Stromal cell of bone marrow (primary cell): ENCODE measurements around the gene KIF18B.

Experiments used
- DNase-seq: peaks from one replicate; pipeline ENCODE4 v3.0.0-alpha.2; 2012; ENCODE audit warnings: low read depth

Gene KIF18B

GRCh38 chr17:44947461-44948314 is at the start of gene KIF18B:
Gene KIF18B (minus strand): TSS chr17:44947773. CDS start chr17:44936344, 11,429 bp downstream.
- peak; percentile 88 for DNase-seq

DNA sequence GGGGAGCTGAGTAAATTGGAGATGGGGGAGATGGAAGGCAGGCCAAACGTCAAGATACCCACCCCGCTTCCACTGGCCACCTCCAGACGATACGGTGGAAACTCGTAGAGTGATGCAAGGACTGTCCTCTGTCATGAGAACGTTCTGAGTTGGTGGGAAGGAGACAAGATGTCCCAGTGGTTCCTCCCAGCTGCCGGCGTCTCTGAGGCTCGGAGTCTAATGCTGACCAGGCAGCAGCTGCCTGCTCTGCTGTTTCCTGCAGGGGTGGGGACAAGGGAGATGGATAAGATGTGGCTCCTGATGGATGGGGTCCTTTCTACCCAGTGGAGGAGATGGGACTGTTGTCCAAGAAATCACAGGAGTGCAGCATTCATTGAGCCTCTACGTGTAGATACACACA is 48.7 kb upstream of the KIF18B start:
- no peak for DNase-seq

GRCh38 chr17:44995436-44996001 is 47.9 kb upstream of the KIF18B start:
- DNase-seq = no peak

- no peak for DNase-seq
Measured at GRCh38 chr17:44992242-44992939, 44.8 kb upstream of the KIF18B start.

DNA sequence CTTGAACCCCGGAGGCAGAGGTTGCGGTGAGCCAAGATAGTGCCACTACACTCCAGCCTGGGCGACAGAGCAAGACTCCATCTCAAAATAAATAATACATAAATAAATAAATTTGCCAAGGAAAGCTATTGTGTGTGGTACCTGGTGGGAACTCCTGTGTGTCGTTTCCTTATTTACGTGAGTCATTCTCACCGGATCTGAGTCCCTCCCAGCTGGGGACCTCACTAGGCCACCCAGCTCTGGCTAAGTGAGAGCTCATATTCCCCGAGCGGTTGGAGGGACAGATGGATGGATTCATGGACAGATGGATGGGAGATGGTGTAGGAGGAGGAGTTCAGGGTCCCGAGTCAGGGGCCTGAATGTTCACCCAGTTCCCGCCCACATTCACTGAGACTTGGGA is 43.4 kb upstream of the KIF18B start:
- no peak for DNase-seq

DNA sequence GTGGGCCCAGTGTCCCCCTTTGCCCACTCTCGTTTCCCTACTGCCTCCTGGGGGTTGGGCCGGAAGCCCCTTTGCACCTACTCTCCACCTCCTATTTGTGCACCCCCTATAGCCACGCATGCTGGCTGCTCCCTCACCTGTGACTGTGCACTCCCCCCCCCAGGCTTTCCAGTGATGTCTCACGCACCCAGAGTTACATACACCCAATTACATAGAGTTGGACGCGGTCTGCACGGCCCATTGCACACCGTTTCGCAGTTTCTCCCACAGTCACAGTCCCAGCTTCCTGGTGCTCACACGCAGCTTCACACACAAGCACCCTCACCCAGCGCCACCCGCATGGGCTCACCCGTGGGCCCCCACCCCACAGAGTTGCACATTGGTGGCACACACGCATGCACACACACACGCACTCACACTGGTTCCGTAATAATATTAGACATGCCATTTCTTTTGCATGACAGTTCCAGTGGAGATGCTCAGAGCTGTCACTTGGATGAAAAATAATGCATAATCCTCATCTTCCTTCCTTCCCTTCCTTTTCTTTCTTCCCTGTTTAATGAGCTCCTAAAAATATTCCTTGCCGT is 42.1 kb upstream of the KIF18B start:
- no peak for DNase-seq

DNA sequence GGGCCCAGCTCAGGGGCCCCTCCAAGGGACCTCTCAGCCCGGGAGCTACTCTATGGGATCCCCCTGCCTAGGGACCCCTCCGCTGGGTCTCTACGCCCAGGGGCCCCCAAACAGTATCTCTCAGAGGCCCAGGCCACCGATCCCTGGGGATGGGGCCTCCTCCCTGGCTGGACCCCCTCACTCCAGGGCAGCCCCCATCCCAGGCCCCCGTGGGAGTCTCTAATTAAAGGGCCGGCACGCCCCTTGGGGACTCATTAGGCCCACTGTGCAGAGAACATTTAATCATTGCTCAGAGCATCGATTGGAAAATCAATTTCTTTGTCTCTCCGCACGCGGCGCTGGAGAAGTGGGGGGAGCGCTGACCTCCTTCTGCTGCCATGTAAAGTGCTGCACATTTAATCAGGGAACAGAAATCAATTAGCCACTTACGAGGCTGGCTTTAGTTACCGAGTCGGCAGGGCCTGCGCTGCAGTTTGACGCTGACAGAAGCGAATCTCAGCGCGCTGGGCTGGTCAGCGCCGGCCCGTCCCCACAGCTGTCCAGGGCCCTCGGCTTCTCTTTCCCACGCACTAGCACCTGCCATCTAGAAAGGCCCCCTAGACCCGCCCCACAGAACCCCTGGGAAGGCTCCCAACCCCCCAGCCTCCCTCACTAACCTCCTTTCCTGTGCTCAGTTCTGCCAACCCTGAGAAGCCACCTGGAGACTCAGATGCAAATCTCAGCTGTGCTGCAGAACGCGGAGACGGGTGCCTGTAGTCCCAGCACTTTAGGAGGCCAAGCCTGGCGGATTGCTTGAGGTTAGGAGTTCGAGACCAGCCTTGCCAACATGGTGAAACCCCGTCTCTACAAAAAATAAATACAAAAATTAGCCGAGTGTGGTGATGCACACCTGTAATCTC is 40.7 kb upstream of the KIF18B start:
- no peak for DNase-seq

DNA sequence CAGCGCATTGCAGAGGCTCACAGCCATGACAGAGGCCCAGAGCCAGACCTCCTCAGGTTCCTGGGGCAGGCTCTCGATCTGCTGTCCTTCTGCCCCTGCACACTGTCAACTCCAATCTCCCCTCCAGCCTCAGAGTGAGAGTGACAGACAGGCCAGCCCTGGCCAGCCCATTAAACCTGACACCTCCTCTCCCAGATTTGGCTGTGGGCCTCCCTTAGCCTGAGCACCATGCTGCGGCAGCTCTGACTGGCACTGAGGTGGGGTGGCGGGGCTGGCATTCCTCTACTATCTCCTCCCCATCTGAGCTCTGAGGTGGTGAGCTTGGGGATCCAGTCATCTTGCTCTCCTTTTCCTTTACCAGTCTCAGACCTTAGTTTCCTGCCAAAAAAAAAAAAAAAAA is 36.0 kb upstream of the KIF18B start:
- DNase-seq = no peak

GRCh38 chr17:44982113-44982702 is 34.6 kb upstream of the KIF18B start:
- no peak for DNase-seq

GRCh38 chr17:44981221-44981968 is 33.8 kb upstream of the KIF18B start:
- DNase-seq = no peak

- DNase-seq = no peak
Measured at GRCh38 chr17:44979426-44979995, 31.9 kb upstream of the KIF18B start.

DNA sequence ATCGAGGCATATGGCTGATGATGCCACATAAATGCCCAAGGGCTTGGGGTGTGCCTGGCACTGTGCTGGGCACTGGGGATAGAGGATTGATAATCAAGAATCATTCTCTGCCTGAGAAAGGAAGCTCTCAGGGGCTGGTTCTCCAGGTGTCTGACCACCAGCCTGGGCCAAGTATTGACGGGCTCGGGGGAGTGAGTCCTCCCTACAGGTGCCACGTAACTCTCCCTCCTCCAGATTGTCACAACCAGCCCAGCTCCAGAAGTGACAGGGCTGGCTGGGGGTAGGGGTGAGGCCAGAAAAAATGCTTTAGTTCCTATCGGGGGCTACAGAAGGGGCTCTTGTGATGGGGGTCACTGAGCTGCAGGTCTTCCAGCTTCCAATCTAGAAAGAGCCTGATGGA is 31.2 kb upstream of the KIF18B start:
- no peak for DNase-seq

DNA sequence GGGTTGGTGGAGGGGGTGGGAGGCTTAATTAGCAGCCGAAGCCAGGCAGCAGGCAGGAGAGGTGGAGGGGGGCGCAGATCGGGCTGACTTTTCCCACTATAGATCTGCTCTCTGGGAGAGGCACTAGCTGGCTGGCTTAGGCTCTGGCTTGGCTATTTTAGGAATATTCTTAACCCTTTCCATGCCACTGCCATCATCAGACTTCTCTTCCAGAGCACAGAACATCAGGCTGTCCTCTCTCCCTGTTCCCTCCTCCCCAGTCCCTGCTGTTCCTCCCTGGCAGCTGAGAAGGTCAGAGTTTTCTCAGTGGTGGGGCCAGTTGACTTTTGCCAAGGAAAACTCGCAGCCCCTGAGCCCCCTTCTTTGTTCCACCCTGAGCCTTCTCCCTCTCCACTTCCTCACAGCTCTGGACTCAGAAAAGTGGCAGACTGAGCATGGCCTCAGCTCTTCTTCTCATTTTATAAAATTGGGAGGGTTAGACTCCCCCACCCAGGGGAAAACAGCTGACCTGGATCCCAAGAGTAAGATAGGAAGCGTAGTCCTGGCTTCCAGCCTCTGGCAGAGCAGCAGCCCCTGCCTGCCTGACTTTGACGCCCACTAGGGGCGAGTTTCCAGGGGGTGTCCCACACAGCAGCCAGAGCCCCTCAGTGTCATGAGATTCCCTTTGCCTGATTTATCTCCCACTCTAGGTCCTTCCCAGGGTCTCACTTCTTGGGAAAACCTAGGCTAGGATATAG is 30.4 kb upstream of the KIF18B start:
- DNase-seq = no peak

- DNase-seq = no peak
Measured at GRCh38 chr17:44977065-44977464, 29.5 kb upstream of the KIF18B start.

GRCh38 chr17:44976206-44976605 is 28.6 kb upstream of the KIF18B start:
- no peak for DNase-seq

DNA sequence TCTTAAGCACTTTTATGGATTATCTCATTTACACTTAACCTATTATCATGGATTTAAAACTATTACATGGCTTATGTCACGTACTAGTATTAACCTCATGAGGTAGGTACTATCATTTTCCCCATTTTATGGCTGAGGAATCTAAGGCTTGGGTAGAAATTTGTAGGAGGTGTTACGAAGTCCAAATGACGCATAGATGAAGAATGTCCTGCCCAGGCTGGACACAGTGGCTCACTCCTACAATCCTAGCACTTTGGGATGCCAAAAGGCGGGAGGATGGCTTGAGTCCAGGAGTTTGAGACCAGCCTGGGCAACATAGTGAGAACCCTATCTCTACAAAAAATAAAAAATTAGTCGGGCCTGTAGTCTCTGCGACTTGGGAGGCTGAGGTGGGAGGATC is 25.4 kb upstream of the KIF18B start:
- no peak for DNase-seq

- no peak for DNase-seq
Measured at GRCh38 chr17:44971776-44972483, 24.4 kb upstream of the KIF18B start.

DNA sequence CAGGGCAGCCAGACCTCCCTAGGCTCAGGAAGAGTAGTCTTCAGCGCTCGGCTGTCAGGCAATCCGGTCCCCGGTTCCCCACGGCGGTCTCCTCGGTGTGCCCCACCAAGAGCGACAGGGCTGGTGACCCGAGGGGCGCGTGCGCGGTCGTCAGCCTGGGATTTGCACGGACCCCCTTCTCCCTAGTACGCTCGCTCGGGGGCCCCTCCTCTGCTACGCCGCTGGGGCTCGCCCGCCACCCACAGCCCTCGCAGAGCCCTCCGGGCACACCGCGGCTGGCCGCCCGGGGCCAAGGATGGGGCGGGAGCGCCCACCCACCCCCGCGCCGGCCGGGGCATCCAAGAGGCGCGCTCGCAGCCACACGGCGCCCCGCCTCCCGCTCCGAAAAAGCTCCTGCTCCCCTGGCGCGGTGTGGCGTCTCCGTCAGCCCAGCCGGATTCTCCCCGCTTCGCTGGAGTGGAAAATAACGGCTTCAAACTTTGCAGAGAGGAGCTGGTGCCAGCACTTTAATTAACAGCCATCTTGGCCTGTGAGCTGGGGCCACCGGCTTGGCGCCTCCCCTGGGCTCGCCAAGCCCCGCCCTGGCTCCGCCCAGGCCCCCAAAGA is 22.7 kb upstream of the KIF18B start:
- DNase-seq = no peak
